PC-9 (cell line): ENCODE results near the gene BMAL2.

Experiments
- EZH2 ChIP-seq: fragments of 200-600 bp; sonication (generic); IDR thresholded peaks from 2 replicates; pipeline ENCODE4 v1.8.0; 2017; ENCODE audit warnings: antibody characterized with exemption, low read depth
- TF ChIP-seq, protein P1 (sequence below): fragments of 200-600 bp; sonication (generic); conservative IDR thresholded peaks from 2 replicates; pipeline ENCODE4 v1.6.1; 2017; ENCODE audit warnings: mixed run types, antibody characterized with exemption, mild to moderate bottlenecking, moderate library complexity

DNA sequence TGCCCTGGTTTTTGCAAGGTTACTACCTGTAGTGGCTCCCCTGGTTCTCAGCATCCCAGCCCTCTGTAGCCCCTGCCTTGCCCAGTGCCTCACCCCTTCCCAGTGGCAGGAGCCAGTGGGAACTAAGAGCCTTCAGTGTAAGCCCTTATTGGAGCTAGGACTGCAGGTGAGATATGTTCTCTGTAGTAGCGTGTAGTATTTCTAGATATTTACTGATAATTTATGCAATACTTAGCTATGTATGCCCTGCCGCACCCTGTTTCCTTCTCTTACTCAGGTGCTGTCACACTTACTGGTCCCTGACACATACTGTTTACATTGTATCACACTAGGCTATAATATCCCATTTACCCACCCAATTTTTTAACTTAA is 3.6 kb downstream of the BMAL2 start:
- TF ChIP-seq, protein P1, sequence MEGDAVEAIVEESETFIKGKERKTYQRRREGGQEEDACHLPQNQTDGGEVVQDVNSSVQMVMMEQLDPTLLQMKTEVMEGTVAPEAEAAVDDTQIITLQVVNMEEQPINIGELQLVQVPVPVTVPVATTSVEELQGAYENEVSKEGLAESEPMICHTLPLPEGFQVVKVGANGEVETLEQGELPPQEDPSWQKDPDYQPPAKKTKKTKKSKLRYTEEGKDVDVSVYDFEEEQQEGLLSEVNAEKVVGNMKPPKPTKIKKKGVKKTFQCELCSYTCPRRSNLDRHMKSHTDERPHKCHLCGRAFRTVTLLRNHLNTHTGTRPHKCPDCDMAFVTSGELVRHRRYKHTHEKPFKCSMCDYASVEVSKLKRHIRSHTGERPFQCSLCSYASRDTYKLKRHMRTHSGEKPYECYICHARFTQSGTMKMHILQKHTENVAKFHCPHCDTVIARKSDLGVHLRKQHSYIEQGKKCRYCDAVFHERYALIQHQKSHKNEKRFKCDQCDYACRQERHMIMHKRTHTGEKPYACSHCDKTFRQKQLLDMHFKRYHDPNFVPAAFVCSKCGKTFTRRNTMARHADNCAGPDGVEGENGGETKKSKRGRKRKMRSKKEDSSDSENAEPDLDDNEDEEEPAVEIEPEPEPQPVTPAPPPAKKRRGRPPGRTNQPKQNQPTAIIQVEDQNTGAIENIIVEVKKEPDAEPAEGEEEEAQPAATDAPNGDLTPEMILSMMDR: no peak
- no peak for TF ChIP-seq EZH2
